Measurements from ENCODE around the gene NRG3.
A peak's percentile ranks its signal among the peaks of the same experiment; 100 is the strongest.

The NRG3 gene

GRCh38 chr10:82934947-82935346 lies 1060.0 kb downstream of the NRG3 start:
- no peak overlapping the region for H3K4me3 ChIP-seq (replicated peaks; ENCODE audit: insufficient read depth, low read length)
- no peaks in the 10 kb centered on the region for H3K27me3 ChIP-seq (ENCODE audit: insufficient read depth, poor library complexity, severe bottlenecking)
- no peak overlapping the region for H3K27ac ChIP-seq (replicated peaks)
- DNase-seq (ENCODE audit: low read depth in 1 of 2, low spot score in 1 of 2) = no peak
- TF ChIP-seq GABPA (IDR thresholded peaks at IDR 0.05; ENCODE audit: low read depth) (no peak), CTCF (IDR thresholded peaks at IDR 0.05; ENCODE audit: insufficient read depth, low read length) (no peak), SPI1 (IDR thresholded peaks at IDR 0.05; ENCODE audit: borderline replicate concordance, low read depth) (no peak), REST (IDR thresholded peaks at IDR 0.05; ENCODE audit: insufficient replicate concordance, low read depth) (no peak), POLR2AphosphoS5 (IDR thresholded peaks at IDR 0.05; ENCODE audit: low read depth) (no peak)

- no peak overlapping the region for H3K27ac ChIP-seq (replicated peaks)
- TF ChIP-seq SPI1 (IDR thresholded peaks at IDR 0.05; ENCODE audit: borderline replicate concordance, low read depth) (no peak), REST (IDR thresholded peaks at IDR 0.05; ENCODE audit: insufficient replicate concordance, low read depth) (no peak), GABPA (IDR thresholded peaks at IDR 0.05; ENCODE audit: low read depth) (no peak), CTCF (IDR thresholded peaks at IDR 0.05; ENCODE audit: insufficient read depth, low read length) (no peak), POLR2AphosphoS5 (IDR thresholded peaks at IDR 0.05; ENCODE audit: low read depth) (no peak)
- H3K4me3 ChIP-seq (replicated peaks; ENCODE audit: insufficient read depth, low read length) = no peak overlapping the region
- no peaks in the 10 kb centered on the region for H3K27me3 ChIP-seq (ENCODE audit: insufficient read depth, poor library complexity, severe bottlenecking)
- DNase-seq (ENCODE audit: low read depth in 1 of 2, low spot score in 1 of 2) = no peak
These were observed 1063.3 kb downstream of the NRG3 start for GRCh38 chr10:82938331-82938730.

- TF ChIP-seq REST (IDR thresholded peaks at IDR 0.05; ENCODE audit: insufficient replicate concordance, low read depth) = no peak
- TF ChIP-seq POLR2AphosphoS5 (IDR thresholded peaks at IDR 0.05; ENCODE audit: low read depth) = no peak
- TF ChIP-seq GABPA (IDR thresholded peaks at IDR 0.05; ENCODE audit: low read depth) = no peak
- no peak for TF ChIP-seq CTCF (IDR thresholded peaks at IDR 0.05; ENCODE audit: insufficient read depth, low read length)
- TF ChIP-seq SPI1 (IDR thresholded peaks at IDR 0.05; ENCODE audit: borderline replicate concordance, low read depth) = no peak
- no peaks in the 10 kb centered on the region for H3K27me3 ChIP-seq (ENCODE audit: insufficient read depth, poor library complexity, severe bottlenecking)
- H3K4me3 ChIP-seq (replicated peaks; ENCODE audit: insufficient read depth, low read length) = no peak overlapping the region
- DNase-seq (ENCODE audit: low read depth in 1 of 2, low spot score in 1 of 2) = peak in 1 of 2 experiments; percentile 11
- H3K27ac ChIP-seq (replicated peaks) = no peak overlapping the region
These were observed 1067.5 kb downstream of the NRG3 start for GRCh38 chr10:82942286-82943099.
